DMS114 treated with DMSO at 0.1 percent for 48 hours (cell line): ENCODE results near the gene NFU1.

Experiments used
- DNase-seq: peaks from one replicate; lab custom pipeline; 2025; ENCODE audit not compliant: unreplicated experiment; lab: John Stamatoyannopoulos, UW

Gene NFU1

DNA sequence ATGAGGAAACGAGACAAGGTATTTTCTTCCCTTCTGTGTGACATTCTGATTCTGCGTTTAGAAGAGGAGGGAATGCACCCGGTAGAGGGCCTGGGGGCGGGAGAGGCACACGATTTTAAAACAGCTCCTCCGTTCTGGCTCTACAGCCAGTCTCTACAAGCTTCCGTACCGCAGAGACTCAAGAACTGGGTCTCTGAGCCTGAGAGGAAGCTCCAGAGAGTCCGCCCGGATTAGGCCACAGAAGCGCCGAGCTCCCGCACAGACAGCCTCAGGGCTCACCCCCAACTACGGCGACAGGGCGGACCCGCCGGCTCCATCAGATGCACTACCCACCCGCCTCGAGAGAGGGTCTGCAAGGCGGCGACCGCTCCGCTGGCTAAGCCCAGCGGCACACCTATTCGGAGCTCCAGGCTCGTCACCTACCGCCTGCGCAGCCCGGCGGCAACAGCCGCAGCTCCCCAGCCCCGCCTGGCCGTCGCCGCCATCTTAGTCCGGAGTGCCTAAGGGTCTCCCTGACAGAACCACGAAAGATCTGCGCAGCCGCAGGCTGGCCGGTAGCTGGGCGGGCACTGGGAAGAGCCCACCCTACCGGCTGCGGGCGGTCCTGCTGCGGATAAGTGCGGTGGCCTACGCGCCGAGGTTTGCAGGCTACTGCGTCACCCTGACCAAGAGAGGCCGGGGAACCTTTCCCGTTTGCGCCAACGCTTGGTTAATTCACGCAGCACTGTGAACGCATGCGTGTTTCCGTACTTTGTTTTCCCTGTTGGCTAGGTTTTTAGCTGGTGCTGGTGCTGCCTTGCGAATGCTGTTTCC, at the start of gene NFU1:
Gene NFU1, minus strand, starts transcription at position 498 of the 813 bp plus-strand sequence. Its CDS starts 13 bp downstream, at position 485.
- peak; percentile 93 for DNase-seq

DNA sequence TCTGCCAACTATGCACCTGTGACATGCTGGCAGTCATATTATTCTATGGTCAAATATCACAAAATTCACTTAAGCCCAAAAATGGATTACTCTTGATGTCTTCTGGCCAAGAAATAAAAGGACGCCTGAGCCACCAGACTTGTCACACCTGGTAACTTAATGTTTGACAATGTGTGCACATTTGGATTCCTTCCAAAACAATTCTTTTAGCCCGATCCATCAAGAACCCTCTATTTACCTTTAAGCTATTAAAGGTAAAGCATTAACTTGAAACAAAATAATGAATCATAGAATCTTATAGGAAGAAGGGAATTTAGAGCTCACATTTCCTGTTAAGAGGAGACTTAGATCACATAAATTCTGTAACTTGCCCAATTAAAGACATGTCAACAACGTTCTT, 46.5 kb upstream of the NFU1 start:
- DNase-seq, result no peak

DNA sequence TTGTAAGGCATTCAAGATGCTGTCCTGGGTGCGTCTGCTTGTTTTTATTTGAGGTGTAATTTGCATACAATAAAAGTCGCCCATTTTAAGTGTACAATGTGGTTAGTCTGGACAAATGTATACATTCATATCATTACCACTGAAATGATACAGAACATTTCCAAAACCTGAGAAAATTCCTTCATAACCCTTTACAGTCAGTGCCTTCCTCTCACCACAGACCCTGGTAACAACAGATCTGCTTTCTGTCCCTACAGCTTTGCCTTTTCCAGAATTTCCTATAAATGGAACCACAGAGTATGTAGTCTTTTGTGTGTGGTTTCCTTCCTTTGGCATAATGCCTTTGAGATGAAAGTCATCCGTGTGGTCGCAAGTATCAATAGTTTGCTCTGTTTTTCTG, 45.8 kb upstream of the NFU1 start:
- DNase-seq, result no peak

DNA sequence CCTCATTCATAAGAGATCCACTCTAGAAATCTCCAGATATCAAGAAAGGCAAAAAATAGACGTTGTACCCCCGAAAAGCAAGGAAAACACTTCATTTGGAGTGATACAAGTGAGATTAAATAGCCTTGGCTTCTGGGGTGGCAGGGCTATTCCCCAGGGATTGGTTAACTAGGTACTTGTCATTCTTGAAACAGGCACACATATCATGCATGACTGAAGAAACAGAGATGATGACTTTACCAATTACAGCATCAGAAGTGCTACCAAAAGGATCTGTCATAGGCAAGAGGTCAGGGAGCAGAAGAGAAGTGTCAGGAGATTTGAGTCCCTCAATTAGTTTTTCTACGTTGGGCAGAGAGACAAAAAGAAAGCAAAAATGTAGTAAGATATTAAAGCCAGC, 45.2 kb upstream of the NFU1 start:
- DNase-seq, result no peak

GRCh38 chr2:69481421-69481820, 44.2 kb upstream of the NFU1 start:
- no peak for DNase-seq

- DNase-seq, result no peak
Measured at GRCh38 chr2:69477627-69478026, 40.4 kb upstream of the NFU1 start.

DNA sequence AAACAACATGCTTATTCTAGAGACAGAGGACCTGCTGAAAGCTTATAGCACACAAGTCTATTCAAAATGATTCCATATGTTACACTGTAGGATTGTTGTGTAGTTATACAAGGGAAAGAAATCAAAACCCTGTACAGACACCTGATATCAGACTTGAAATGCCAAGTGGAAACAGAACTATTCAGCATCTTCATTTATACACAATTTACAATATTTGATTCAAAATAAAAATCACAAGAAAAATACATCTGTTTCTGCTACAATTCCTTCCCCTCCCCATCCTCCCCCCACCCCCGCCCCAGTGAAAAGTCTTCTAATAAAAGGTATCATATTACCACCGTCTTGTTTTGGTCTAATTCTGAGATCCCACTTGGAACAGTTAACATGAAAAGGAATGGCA, 37.5 kb upstream of the NFU1 start:
- no peak for DNase-seq

- DNase-seq, result no peak
Measured at GRCh38 chr2:69471793-69472192, 34.6 kb upstream of the NFU1 start.

DNA sequence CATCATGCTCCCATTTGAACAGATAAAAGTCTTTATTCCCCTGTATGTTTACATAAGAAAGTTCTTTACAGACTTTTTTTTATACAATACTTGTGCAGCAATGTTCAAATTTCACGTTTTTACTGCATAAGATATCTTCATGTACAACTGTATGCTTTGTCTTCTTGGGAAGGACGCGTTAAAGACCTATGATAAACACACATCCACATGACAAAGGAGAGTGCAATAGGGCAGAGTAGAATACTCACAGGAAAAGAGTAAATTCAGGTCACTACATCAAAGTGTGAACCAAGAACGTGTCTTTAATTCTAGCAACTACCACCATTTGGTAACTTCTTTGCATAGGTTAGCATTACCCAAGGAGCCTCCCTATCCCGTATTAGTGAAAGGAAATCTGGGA, 33.7 kb upstream of the NFU1 start:
- DNase-seq, result no peak

GRCh38 chr2:69469784-69470183, 32.5 kb upstream of the NFU1 start:
- DNase-seq, result no peak

GRCh38 chr2:69469375-69469774, 32.1 kb upstream of the NFU1 start:
- no peak for DNase-seq

DNA sequence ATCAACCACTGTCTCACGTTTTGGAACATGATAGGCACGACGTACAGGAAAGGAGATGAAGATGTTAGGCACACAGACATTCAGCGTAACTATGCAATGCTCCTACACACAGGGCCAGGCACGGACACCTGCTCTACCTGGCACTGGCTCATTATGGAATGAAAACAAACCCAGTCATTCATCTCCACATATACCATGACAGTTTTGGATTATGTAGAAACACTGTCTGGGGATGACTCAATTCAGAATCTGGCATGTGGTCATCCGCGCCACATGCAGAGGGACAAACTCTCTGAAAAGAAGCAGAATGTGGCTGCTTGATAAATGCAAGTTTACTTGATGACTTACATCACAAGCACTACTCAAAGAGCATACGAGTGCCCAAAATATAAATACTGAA, 29.5 kb upstream of the NFU1 start:
- no peak for DNase-seq

DNA sequence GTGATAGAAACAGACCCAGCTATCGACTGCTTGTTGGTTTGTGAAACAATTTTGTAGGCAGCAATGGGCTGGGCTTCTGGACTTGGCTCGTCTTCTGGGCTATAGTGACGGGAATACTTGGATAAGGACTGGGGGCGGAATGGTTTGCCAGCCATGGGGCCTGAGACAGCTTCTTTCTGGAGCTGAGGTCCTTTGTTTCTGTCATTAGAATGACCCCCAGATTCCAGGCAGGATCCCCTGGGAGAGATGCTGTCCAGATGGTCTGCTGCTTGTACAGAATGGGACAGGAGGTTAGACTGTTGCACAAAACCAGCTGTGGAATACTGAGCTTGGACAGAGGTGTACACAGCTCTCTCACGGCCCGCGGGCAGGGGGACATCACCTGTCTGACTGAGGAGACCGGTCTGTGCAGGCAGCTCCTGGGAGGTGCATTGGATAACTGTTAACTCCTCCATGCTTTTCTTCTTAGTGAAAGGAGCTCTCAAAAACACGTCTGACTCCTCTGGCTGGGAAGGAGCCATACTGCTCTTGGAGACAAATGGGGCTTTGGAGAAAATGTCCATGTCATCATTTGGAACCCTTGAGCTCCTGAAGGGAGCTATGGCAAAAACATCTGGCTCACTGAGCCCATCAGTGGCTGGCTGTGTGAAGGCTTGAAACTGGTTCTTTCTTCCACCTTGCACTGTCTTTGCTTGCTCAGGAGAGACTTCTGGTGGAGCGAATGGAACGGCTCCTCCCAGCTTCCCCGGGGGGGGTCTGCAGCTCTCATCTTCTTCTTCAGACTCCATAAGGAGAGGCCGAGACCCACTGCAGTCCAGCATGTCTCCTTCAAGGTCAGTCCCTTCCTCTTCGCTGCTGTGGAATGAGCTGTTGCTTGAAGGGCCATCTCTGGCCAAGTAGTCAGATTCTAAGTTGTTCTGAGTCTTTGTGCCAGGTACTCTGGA, 28.6 kb upstream of the NFU1 start:
- no peak for DNase-seq

- no peak for DNase-seq
Measured at GRCh38 chr2:69464575-69464974, 27.3 kb upstream of the NFU1 start.

GRCh38 chr2:69462780-69463179, 25.5 kb upstream of the NFU1 start:
- no peak for DNase-seq

DNA sequence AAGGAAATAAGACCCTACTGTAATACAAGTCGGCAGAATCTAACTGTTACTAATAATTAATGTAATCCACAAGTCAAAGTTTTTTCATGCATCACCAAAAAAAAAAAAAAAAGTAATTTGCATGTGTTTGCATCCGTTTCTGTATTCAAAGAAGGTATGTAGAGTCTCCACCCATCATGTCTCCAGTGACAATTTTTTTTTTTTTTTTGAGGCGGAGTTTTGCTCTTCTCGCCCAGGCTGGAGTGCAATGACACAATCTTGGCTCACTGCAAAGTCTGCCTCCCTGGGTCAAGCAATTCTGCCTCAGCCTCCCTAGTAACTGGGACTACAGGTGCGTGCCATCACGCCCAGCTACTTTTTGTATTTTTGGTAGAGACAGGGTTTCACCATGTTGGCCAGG, 24.2 kb upstream of the NFU1 start:
- no peak for DNase-seq

DNA sequence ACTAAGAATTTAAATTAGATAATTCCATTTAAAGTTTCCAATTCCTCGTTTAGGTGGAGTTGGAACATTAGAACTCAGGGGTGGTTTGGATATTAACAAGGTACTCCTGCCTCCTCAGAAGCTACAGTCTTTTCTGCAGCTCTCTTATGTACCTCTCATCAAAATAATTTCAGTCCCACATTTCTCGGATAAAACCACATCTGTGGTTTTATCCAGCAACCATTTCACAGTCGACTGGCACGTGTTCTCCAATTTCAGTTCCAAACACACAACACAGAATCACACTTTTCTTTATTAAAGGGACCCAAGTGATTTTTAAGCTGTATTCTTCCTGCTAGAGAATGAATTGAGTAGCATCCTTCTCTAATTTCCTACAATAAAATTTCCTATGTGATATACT, 22.7 kb upstream of the NFU1 start:
- no peak for DNase-seq

GRCh38 chr2:69456950-69457445, 19.8 kb upstream of the NFU1 start:
- no peak for DNase-seq

DNA sequence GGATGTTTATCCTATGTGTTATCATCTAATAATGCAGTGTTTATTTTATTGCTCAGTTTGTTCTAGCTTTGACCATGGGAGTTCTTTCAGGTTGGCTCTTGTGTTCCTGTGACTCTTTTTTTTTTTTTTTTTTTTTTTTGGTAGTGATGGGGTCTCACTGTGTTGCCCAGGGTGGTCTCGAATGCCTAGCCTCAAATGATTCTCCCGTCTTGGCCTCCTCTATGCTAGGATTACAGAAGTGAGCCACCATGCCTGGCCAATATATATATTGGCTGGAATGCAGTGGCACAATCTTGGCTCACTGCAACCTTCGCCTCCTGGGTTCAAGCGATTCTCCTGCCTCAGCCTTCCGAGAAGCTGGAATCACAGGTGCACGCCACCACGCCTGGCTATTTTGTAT, 18.9 kb upstream of the NFU1 start:
- DNase-seq, result no peak

DNA sequence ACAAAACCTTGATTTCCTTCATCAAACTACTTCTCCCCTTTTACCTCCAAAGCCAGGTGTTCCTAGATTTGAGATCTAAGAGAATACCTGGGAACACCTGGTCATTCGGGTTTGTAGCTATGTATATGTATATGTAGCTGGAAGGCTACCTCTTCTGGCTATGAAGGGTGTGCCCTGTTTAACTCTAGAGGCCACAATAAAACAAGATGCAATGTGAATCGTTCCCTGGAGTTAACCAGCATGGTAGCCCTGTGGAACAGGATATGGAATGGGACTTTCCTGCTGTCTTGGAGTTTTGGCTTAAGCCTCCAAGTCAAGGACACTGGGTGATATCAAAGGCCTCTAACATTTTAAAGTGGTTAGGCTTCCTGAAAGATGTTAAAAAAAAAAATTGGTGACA, 17.7 kb upstream of the NFU1 start:
- no peak for DNase-seq

DNA sequence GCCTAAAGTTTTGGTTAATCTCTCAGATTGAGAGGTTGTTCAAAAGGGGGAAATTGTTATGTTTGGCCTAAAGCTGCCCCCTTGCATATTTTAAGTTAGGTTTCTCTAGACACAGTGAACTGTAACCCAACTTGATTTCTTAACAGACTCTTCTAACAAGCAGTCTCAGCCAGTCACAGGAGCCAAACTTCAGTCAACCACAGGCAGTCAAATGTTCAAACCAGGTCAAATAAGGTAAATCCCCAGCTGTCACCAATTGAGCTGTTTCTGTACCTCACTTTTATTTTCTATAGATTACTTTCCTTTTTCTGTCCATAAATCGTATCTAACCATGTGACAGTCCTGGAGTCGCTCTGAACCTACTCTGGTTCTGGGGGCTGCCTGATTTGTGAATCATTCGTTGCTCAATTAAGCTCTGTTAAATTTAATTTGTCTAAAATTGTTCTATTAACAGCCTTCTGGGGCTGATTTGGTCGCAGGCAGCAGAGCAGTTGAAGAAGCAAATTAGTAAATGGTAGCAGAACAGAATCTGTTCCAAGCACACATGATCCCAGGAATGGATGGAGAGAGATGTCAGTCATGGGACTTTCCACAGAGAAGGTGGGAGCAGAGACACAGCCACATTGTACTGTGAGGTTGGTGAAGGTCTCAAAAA, 16.4 kb upstream of the NFU1 start:
- no peak for DNase-seq
